GM06990 (cell line): Measurements from ENCODE around the gene TRIB2.

ENCODE experiments used
- DNase-seq: peaks from one replicate; pipeline ENCODE4 v3.0.0-alpha.2; 2011; ENCODE audit not compliant: insufficient read length; ENCODE audit errors: extremely low read depth
- H3K27me3 ChIP-seq: replicated peaks from 2 replicates; pipeline ENCODE4 v1.6.0; 2011; ENCODE audit warnings: low read length; ENCODE audit not compliant: control insufficient read depth, insufficient read depth
- H3K36me3 ChIP-seq: 2 replicates; pipeline ENCODE4 v1.5.1; 2011; ENCODE audit warnings: low read length; ENCODE audit not compliant: control insufficient read depth, insufficient read depth
- H3K4me3 ChIP-seq: replicated peaks from 2 replicates; pipeline ENCODE4 v1.5.1; 2011; ENCODE audit warnings: low read depth, mild to moderate bottlenecking, control low read depth, low read length
- TF ChIP-seq, protein P1 (sequence below): IDR thresholded peaks from 2 replicates; pipeline ENCODE4 v1.5.1; 2011; ENCODE audit warnings: low read length, control low read depth, mild to moderate bottlenecking, inconsistent platforms; ENCODE audit not compliant: insufficient read depth, poor library complexity, severe bottlenecking

TRIB2 gene

DNA sequence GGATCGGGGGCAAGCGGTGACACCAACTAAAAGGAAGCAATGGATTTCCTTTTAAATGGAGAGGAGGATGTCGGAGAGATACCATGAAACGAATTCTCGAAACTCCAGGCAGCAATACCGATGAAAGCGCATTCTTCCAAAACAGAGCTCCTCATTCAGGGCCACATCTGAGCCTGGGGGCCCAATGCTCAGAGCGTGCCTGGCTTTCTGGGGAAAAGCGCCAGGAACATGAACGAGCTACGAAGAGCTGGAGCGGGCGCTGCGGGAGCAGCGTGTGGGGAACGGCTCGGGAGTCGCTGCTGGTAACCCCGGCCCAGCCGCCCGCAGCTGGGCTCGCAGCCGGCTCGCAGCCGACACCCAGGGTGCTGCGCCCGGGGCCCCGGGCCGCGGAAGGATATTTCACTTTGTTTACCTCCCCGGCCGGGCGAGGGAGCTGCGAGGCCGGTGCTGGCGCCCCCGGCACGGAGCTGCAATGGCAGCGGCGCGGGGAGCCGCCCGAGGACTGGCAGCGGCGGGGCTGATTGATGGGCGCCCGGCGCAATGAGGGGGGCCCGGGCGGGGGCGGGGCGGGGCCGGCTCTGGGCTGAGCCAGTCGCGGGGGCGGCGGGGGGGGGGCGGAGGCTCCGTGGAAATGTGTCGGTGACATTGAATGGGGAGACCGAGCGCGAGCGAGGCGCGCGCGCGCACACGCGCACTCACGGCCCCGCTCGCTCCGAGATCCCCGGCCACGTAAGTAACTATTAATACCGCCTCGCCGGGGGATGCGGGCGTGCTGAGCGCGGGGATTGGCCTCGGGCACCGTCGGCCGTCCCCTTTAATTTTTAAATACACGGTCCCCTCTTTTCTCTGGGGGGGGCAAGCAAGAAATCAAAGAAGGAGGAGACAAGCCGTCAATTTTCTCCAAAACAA, at the start of gene TRIB2:
Gene TRIB2 (plus strand): TSS at position 655 of the 909 bp plus-strand sequence. CDS start 1,372 bp downstream, outside the sequence.
- peak; percentile 91 for DNase-seq
- Histone ChIP-seq H3K27me3 (peaks cover 1% of the 10 kb centered on the region), H3K36me3 (no peaks in the 10 kb centered on the region), H3K4me3 (peak within 1 kb of the TSS; percentile 78)
- TF ChIP-seq, protein P1, sequence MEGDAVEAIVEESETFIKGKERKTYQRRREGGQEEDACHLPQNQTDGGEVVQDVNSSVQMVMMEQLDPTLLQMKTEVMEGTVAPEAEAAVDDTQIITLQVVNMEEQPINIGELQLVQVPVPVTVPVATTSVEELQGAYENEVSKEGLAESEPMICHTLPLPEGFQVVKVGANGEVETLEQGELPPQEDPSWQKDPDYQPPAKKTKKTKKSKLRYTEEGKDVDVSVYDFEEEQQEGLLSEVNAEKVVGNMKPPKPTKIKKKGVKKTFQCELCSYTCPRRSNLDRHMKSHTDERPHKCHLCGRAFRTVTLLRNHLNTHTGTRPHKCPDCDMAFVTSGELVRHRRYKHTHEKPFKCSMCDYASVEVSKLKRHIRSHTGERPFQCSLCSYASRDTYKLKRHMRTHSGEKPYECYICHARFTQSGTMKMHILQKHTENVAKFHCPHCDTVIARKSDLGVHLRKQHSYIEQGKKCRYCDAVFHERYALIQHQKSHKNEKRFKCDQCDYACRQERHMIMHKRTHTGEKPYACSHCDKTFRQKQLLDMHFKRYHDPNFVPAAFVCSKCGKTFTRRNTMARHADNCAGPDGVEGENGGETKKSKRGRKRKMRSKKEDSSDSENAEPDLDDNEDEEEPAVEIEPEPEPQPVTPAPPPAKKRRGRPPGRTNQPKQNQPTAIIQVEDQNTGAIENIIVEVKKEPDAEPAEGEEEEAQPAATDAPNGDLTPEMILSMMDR: no peak

DNA sequence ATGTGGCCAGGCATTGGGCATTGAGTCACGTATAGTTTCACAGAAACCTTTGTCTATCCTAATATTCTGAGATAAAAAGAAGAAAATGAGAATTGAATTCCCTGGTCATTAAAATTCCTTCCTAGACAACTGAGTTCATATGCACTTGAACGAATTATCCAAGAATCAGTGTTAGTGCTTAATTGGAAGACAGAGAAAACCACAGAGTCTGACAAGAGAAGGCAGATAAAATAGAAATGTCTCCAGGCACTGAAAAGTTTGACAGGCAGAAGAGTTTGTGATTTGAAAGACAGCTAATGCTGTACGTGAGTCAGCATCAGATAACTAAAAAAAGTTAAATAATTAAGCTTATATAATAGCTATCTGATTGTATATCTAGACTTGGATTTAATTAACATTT, 47.7 kb upstream of the TRIB2 start:
- Histone ChIP-seq H3K27me3 (no peaks in the 10 kb centered on the region; the same call in none of the 2 replicates), H3K36me3 (no peaks in the 10 kb centered on the region), H3K4me3 (no peak overlapping the region)
- TF ChIP-seq, protein P1: no peak
- DNase-seq: no peak

DNA sequence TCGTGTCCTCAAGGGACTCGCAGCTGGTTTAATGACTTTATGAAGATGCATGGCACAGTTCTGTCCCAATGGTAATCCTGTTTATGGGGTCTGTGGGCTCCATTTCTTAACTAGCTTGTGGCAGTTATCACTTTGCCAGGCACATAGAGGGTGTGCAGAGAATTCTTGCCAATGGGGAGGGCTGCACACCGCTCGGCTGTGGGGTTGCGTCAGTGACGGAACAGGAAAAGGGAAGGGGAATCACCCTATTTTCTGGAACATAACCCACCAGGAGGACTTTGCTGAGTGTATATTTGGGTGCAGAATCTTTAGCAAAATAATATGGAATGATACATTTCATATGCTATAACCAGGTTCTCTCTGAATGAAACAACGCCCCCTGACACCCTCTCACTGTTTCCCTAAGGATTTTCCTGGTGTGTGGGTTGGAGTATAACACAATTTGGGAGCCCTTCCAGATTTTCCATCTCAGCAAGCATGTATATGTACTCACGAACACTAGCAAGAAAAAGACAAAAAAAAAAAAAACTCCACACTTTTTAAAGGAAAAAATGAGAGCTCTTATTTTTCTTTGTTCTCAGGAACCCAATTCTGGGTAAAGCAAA, 43.9 kb upstream of the TRIB2 start:
- TF ChIP-seq, protein P1: no peak
- Histone ChIP-seq H3K36me3 (no peaks in the 10 kb centered on the region), H3K27me3 (no peaks in the 10 kb centered on the region; the same call in none of the 2 replicates), H3K4me3 (no peak overlapping the region)
- DNase-seq: no peak

DNA sequence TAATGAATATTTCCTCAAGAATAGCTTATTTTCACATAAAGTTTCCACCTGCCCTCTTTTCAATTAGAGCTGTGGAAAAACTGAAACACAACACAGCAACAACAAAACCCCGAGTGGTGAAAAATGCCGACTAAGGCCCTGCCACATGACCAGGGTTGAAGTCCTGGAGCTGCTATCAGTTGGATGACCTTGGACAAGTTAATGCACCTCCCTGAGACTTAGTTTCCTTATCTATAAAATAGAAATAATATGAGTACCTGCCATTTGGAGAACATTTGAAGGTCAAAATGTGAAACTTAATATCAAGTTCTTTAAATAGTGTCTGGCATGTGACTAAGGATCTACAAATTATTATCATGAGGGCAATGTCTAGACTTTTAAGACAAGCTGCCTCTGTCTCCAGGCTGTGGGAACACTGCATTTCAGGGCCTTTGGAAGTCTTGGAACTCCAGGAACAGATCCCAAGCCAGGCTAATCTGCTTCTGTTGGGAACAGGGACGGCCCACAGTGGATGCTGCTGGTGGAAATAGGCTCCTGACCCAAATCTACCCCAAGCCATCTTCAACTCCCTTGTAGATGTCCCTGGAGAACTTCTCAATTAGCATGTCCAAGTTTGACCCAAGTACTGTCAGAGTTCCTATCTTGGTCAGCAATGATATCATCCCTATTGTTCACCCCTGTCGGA, 42.0 kb upstream of the TRIB2 start:
- no peak for DNase-seq
- H3K36me3 ChIP-seq: no peaks in the 10 kb centered on the region
- no peak overlapping the region for H3K4me3 ChIP-seq
- no peaks in the 10 kb centered on the region; the same call in none of the 2 replicates for H3K27me3 ChIP-seq
- TF ChIP-seq, protein P1: no peak

DNA sequence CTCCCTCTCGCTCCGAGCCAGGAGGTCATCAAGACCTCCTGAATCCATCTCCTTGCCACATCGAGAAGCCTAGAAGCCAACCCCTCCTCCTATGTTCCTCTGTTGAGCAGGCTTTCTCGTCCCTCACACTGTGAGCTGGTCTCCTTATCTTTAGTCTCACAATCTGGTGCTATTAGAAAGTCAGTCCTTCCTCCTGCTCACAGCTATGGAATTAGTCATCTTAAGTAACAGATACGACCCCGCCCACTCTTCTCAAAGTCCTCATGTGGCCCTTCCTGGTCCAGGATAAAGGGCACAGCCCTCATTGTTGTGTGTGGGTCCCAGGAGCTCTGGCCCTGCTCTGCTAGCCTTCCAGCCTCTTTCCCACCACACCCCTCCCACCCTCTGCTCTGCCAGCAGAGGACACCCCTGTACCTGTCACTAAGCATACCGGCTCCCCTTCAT, 41.4 kb upstream of the TRIB2 start:
- Histone ChIP-seq H3K27me3 (no peaks in the 10 kb centered on the region; the same call in none of the 2 replicates), H3K4me3 (no peak overlapping the region), H3K36me3 (no peaks in the 10 kb centered on the region)
- no peak for DNase-seq
- TF ChIP-seq, protein P1: no peak
